Measurements from ENCODE around the gene LCE7A. TPM values are rescaled to one million over a fixed set of nuclear protein-coding genes. Genes with fewer than 3 reads are reported as not detected.

Gene LCE7A
- total RNA-seq, 1 donor from 2014 or later = not detected

- no peaks in the 10 kb centered on the region for H3F3A ChIP-seq (ENCODE audit: low read depth)
- H3K4me1 ChIP-seq = no peaks in the 10 kb centered on the region
- Mint-ChIP-seq H3K9me3 (peaks cover 16% of the 10 kb centered on the region), H3K27ac (no peak overlapping the region), H3K4me1 (no peaks in the 10 kb centered on the region), H3K36me3 (no peaks in the 10 kb centered on the region), H3K4me3 (no peak overlapping the region), H3K27me3 (ENCODE audit: insufficient read depth, low read depth) (no peaks in the 10 kb centered on the region)
- H3K9ac ChIP-seq = no peak overlapping the region
- no peak overlapping the region for H3K4me2 ChIP-seq
- no peaks in the 10 kb centered on the region for H3K27me3 ChIP-seq
- no peaks in the 10 kb centered on the region for H3K36me3 ChIP-seq
- H3K27ac ChIP-seq = no peak overlapping the region
- H4K20me1 ChIP-seq (ENCODE audit: low read depth) = no peaks in the 10 kb centered on the region
- TF ChIP-seq CTCF (IDR thresholded peaks at IDR 0.05) (no peak), EZH2 (IDR thresholded peaks at IDR 0.05) (no peak), EZH2phosphoT487 (IDR thresholded peaks at IDR 0.05) (no peak)
- H3K9me3 ChIP-seq (ENCODE audit: low read depth) = peaks cover 32% of the 10 kb centered on the region
- no peak overlapping the region for H2AFZ ChIP-seq (replicated peaks)
- H3K4me3 ChIP-seq = no peak overlapping the region
- no peaks in the 10 kb centered on the region for H3K79me2 ChIP-seq (ENCODE audit: low read depth)
- DNase-seq (ENCODE audit: low spot score) = no peak
Measured at GRCh38 chr1:152858062-152858461, 1.7 kb upstream of the LCE7A start.

- Mint-ChIP-seq H3K27ac (no peak overlapping the region), H3K36me3 (no peaks in the 10 kb centered on the region), H3K27me3 (ENCODE audit: insufficient read depth, low read depth) (no peaks in the 10 kb centered on the region), H3K4me1 (no peaks in the 10 kb centered on the region), H3K9me3 (peaks cover 14% of the 10 kb centered on the region), H3K4me3 (no peak overlapping the region)
- Histone ChIP-seq H3K9me3 (ENCODE audit: low read depth) (peaks cover 42% of the 10 kb centered on the region), H3K4me3 (no peak overlapping the region), H3K4me1 (no peaks in the 10 kb centered on the region), H2AFZ (replicated peaks) (no peak overlapping the region), H4K20me1 (ENCODE audit: low read depth) (no peaks in the 10 kb centered on the region), H3F3A (ENCODE audit: low read depth) (no peaks in the 10 kb centered on the region), H3K36me3 (no peaks in the 10 kb centered on the region), H3K27me3 (no peaks in the 10 kb centered on the region), H3K27ac (no peak overlapping the region), H3K79me2 (ENCODE audit: low read depth) (no peaks in the 10 kb centered on the region), H3K9ac (no peak overlapping the region), H3K4me2 (no peak overlapping the region)
- no peak for TF ChIP-seq EZH2phosphoT487 (IDR thresholded peaks at IDR 0.05)
- TF ChIP-seq EZH2 (IDR thresholded peaks at IDR 0.05) = no peak
- no peak for TF ChIP-seq CTCF (IDR thresholded peaks at IDR 0.05)
- DNase-seq (ENCODE audit: low spot score) = no peak
Measured at GRCh38 chr1:152860129-152860528, 333 bp downstream of the LCE7A start.

- Histone ChIP-seq H3K4me1 (no peaks in the 10 kb centered on the region), H3K27ac (no peak overlapping the region), H3K79me2 (ENCODE audit: low read depth) (no peaks in the 10 kb centered on the region), H3K4me3 (no peak overlapping the region), H3K27me3 (no peaks in the 10 kb centered on the region), H3F3A (ENCODE audit: low read depth) (no peaks in the 10 kb centered on the region), H3K36me3 (no peaks in the 10 kb centered on the region), H2AFZ (replicated peaks) (no peak overlapping the region), H4K20me1 (ENCODE audit: low read depth) (no peaks in the 10 kb centered on the region), H3K4me2 (no peak overlapping the region), H3K9ac (no peak overlapping the region), H3K9me3 (ENCODE audit: low read depth) (peaks cover 47% of the 10 kb centered on the region)
- no peak for TF ChIP-seq CTCF (IDR thresholded peaks at IDR 0.05)
- TF ChIP-seq EZH2 (IDR thresholded peaks at IDR 0.05) = no peak
- TF ChIP-seq EZH2phosphoT487 (IDR thresholded peaks at IDR 0.05) = no peak
- Mint-ChIP-seq H3K4me3 (no peak overlapping the region), H3K27me3 (ENCODE audit: insufficient read depth, low read depth) (no peaks in the 10 kb centered on the region), H3K4me1 (no peaks in the 10 kb centered on the region), H3K9me3 (peaks cover 14% of the 10 kb centered on the region), H3K27ac (no peak overlapping the region), H3K36me3 (no peaks in the 10 kb centered on the region)
- no peak for DNase-seq (ENCODE audit: low spot score)
Measured at GRCh38 chr1:152861374-152861773, 1.6 kb downstream of the LCE7A start.

Data from neural progenitor cell (in vitro differentiated cells).